ENCODE results near the gene IFNL3.

GRCh38 chr19:39212375-39212742 is 32.4 kb downstream of the IFNL3 start:
- TF ChIP-seq CTCF (conservative IDR thresholded peaks at IDR 0.05), result peak; percentile 48
- no peak for TF ChIP-seq ZFX (IDR thresholded peaks at IDR 0.05)

Measured in C4-2B (cell line).